Measurements from ENCODE around the gene PTPRD. TPM values are rescaled to one million over a fixed set of nuclear protein-coding genes. Genes with fewer than 3 reads are reported as not detected.

The PTPRD gene
- total RNA-seq, 1 experiment from 2014 or later = 32.5 TPM

- no peak overlapping the region for H2BK20ac ChIP-seq (ENCODE audit: low read depth, low read length, poor library complexity, severe bottlenecking)
- H4K5ac ChIP-seq (ENCODE audit: insufficient read length, low read depth, low read length) = no peak overlapping the region
- H3K4me2 ChIP-seq (ENCODE audit: insufficient read depth, insufficient read length, low read length) = no peak overlapping the region
- H3K23me2 ChIP-seq (ENCODE audit: insufficient read length, low read depth, low read length, poor library complexity, severe bottlenecking) = no peaks in the 10 kb centered on the region
- no peaks in the 10 kb centered on the region for H3K79me1 ChIP-seq (ENCODE audit: insufficient read depth, low read depth, low read length, poor library complexity, severe bottlenecking)
- H2BK120ac ChIP-seq (ENCODE audit: low read depth, low read length, poor library complexity, severe bottlenecking) = no peak overlapping the region
- no peak overlapping the region for H4K91ac ChIP-seq (ENCODE audit: insufficient read length, low read depth, low read length)
- no peaks in the 10 kb centered on the region for H4K20me1 ChIP-seq (ENCODE audit: control insufficient read depth, insufficient read depth, insufficient read length)
- no peaks in the 10 kb centered on the region for H3K9me3 ChIP-seq (ENCODE audit: control insufficient read depth, low read depth, low read length)
- H2AFZ ChIP-seq (ENCODE audit: low read length) = no peak overlapping the region
- H3K27me3 Mint-ChIP-seq (ENCODE audit: low read depth) = no peaks in the 10 kb centered on the region
- 0 out of 2 replicates have a peak, but pooled peaks cover 3% of the 10 kb centered on the region for H3K4me1 ChIP-seq (ENCODE audit: insufficient read depth, low read length)
- TF ChIP-seq CTCF (conservative IDR thresholded peaks at IDR 0.05) = no peak
- no peak overlapping the region for H4K8ac ChIP-seq (replicated peaks; ENCODE audit: insufficient read length, low read depth, low read length)
- H3K27ac Mint-ChIP-seq = no peak overlapping the region
- H2AK5ac ChIP-seq (ENCODE audit: insufficient read length, low read length) = no peak overlapping the region
- no peak overlapping the region for H2BK5ac ChIP-seq (ENCODE audit: insufficient read length, low read length)
- no peak overlapping the region for H3K56ac ChIP-seq (ENCODE audit: insufficient read length, low read depth, low read length)
- no peaks in the 10 kb centered on the region for H3K27me3 ChIP-seq (ENCODE audit: insufficient read depth, low read length)
- no peak overlapping the region for H2BK12ac ChIP-seq (ENCODE audit: insufficient read length, low read depth, low read length)
- no peaks in the 10 kb centered on the region for H3K9me3 Mint-ChIP-seq
- H3K23ac ChIP-seq (ENCODE audit: insufficient read length, low read depth, low read length) = no peak overlapping the region
- H3K9ac ChIP-seq (ENCODE audit: extremely low read depth, insufficient read length, low read length) = no peak overlapping the region
- H3K27ac ChIP-seq (ENCODE audit: insufficient read length, low read depth, low read length) = no peak overlapping the region
- H3K4me1 Mint-ChIP-seq = peaks cover 16 to 23% of the 10 kb centered on the region in 2 experiments
- no peak for DNase-seq
- no peak overlapping the region for H3K14ac ChIP-seq (ENCODE audit: insufficient read depth, low read length)
- no peaks in the 10 kb centered on the region; a peak in 1 of 7 replicates for H3K36me3 Mint-ChIP-seq (ENCODE audit: insufficient read depth in 1 of 3, low read depth in 3 of 3)
- H2BK15ac ChIP-seq (ENCODE audit: low read depth, low read length) = no peak overlapping the region
- H3K4me3 Mint-ChIP-seq = no peak overlapping the region
- no peak overlapping the region for H3K4ac ChIP-seq (ENCODE audit: low read depth, low read length)
- WGBS (ENCODE audit: extremely low coverage, insufficient read length, low lambda C conversion rate) = no CpG with 5 or more reads among the region's 4 CpGs
- 0 out of 2 replicates have a peak, but pooled peaks cover 2% of the 10 kb centered on the region for H3K79me2 ChIP-seq (ENCODE audit: insufficient read depth, low read length)
- H3T11ph ChIP-seq (ENCODE audit: low read length) = no peak overlapping the region
- no peak overlapping the region for H3K18ac ChIP-seq (ENCODE audit: insufficient read length, low read depth, low read length)
Measured at GRCh38 chr9:8649807-8650206, 1963.0 kb downstream of the PTPRD start.

All from H9 (cell line).